SK-N-SH (cell line): ENCODE measurements around the gene LGR4. TPM values are rescaled to one million over a fixed set of nuclear protein-coding genes. Genes with fewer than 3 reads are reported as not detected.

Source experiments
- CTCF ChIA-PET: fragments of 300-600, 350-600 bp; formaldehyde crosslinking; extraction: SDS; loops from one replicate; lab custom pipeline; 2021; lab: Yijun Ruan, JAX
- POLR2A ChIA-PET: fragments of 350-600 bp; sonication (Branson Sonifier 250); formaldehyde crosslinking; extraction: SDS; loops from one replicate; lab custom pipeline; 2020; ENCODE audit warnings: antibody characterized with exemption, inconsistent platforms; lab: Yijun Ruan, JAX
- DNase-seq: peaks from one replicate; pipeline ENCODE4 v3.0.0; 2012
- H2AFZ ChIP-seq: fragments of 200-600 bp; sonication (generic); 2 replicates; pipeline ENCODE4 v1.8.1; 2016; ENCODE audit warnings: antibody characterized with exemption, mild to moderate bottlenecking, low read depth
- H3F3A ChIP-seq: fragments of 200-600 bp; sonication (generic); replicated peaks from 2 replicates; pipeline ENCODE3; 2016; ENCODE audit warnings: antibody characterized with exemption, mild to moderate bottlenecking; ENCODE audit not compliant: insufficient read depth
- H3K27ac ChIP-seq, 2 experiments: fragments of 200-500 bp in 1 of 2; fragments of 200-600 bp in 1 of 2; sonication (Bioruptor generic) in 1 of 2; sonication (generic), shearing (Covaris generic) in 1 of 2; 2 replicates each; pipeline versions ENCODE4 v1.5.1 to v1.6.1; 2014 to 2016; ENCODE audit warnings: low read depth in 2 of 2, inconsistent platforms in 1 of 2, low read length in 1 of 2, mild to moderate bottlenecking in 1 of 2, mixed read lengths in 1 of 2
- H3K27me3 ChIP-seq: fragments of 200-600 bp; sonication (generic), shearing (Covaris generic); 2 replicates; pipeline ENCODE4 v1.6.1; 2016; ENCODE audit warnings: mixed run types; ENCODE audit not compliant: insufficient read depth
- H3K36me3 ChIP-seq, 2 experiments: fragments of 200-500 bp in 1 of 2; fragments of 200-600 bp in 1 of 2; sonication (Bioruptor generic) in 1 of 2; sonication (generic) in 1 of 2; replicated peaks in 1 of 2; 2 replicates each; pipeline versions ENCODE3 to v1.5.1; 2014 to 2016; ENCODE audit warnings: low read length in 1 of 2, mild to moderate bottlenecking in 1 of 2; ENCODE audit not compliant: insufficient read depth in 2 of 2, control insufficient read depth in 1 of 2
- H3K4me1 ChIP-seq, 2 experiments: fragments of 200-500 bp in 1 of 2; fragments of 200-600 bp in 1 of 2; sonication (Bioruptor generic) in 1 of 2; sonication (generic), shearing (Covaris generic) in 1 of 2; 2 replicates each; pipeline versions ENCODE4 v1.5.1 to v1.6.1; 2014 to 2016; ENCODE audit warnings: low read depth in 1 of 2, low read length in 1 of 2, mixed run types in 1 of 2; ENCODE audit not compliant: insufficient read depth in 2 of 2, control insufficient read depth in 1 of 2
- H3K4me2 ChIP-seq: fragments of 200-600 bp; sonication (generic), shearing (Covaris generic); 2 replicates; pipeline ENCODE4 v1.6.1; 2017; ENCODE audit warnings: mixed run types
- H3K4me3 ChIP-seq, 2 experiments: fragments of 200-500 bp in 1 of 2; fragments of 200-600 bp in 1 of 2; sonication (Bioruptor generic) in 1 of 2; sonication (generic), shearing (Covaris generic) in 1 of 2; 2 replicates each; pipeline versions ENCODE4 v1.5.1 to v1.8.1; 2014 to 2016; ENCODE audit warnings: low read depth in 2 of 2, inconsistent platforms in 1 of 2, low read length in 1 of 2, mild to moderate bottlenecking in 1 of 2, mixed read lengths in 1 of 2, moderate library complexity in 1 of 2
- H3K79me2 ChIP-seq: fragments of 200-600 bp; sonication (generic); 2 replicates; pipeline ENCODE4 v1.8.1; 2017; ENCODE audit warnings: mild to moderate bottlenecking; ENCODE audit not compliant: insufficient read depth
- H3K9ac ChIP-seq: fragments of 200-600 bp; sonication (generic); 2 replicates; pipeline ENCODE4 v1.6.1; 2017; ENCODE audit warnings: mixed run types
- H3K9me2 ChIP-seq: fragments of 200-600 bp; sonication (generic); 2 replicates; pipeline ENCODE4 v1.6.1; 2017; ENCODE audit warnings: mixed run types
- H3K9me3 ChIP-seq: fragments of 200-600 bp; sonication (generic); 2 replicates; pipeline ENCODE4 v1.6.1; 2017; ENCODE audit warnings: mixed run types, mild to moderate bottlenecking, moderate library complexity
- H4K20me1 ChIP-seq: fragments of 200-600 bp; sonication (generic); 2 replicates; pipeline ENCODE4 v1.6.1; 2017; ENCODE audit warnings: mild to moderate bottlenecking, mixed run types; ENCODE audit not compliant: insufficient read depth
- CHD2 ChIP-seq: fragments of 150-350 bp; IDR thresholded peaks from 2 replicates; pipeline ENCODE4 v1.6.1; 2018; ENCODE audit warnings: low read length; ENCODE audit not compliant: partially characterized antibody
- CTCF ChIP-seq: fragments of 200-600 bp; sonication (generic); IDR thresholded peaks from 2 replicates; pipeline ENCODE4 v1.6.1; 2017; ENCODE audit warnings: antibody characterized with exemption, mild to moderate bottlenecking, moderate library complexity
- FOSL2 ChIP-seq: IDR thresholded peaks from 2 replicates; pipeline ENCODE4 v1.4.0; 2012; ENCODE audit warnings: low read depth, mild to moderate bottlenecking, moderate library complexity, borderline replicate concordance
- FOXM1 ChIP-seq: IDR thresholded peaks from 2 replicates; pipeline ENCODE4 v1.4.0; 2012; ENCODE audit warnings: low read depth, mild to moderate bottlenecking
- GABPA ChIP-seq: IDR thresholded peaks from 2 replicates; pipeline ENCODE4 v1.4.0; 2012; ENCODE audit warnings: low read depth, mild to moderate bottlenecking
- GATA2 ChIP-seq: sonication (generic); formaldehyde crosslinking; IDR thresholded peaks from 2 replicates; pipeline ENCODE4 v1.5.0; 2020; ENCODE audit warnings: mild to moderate bottlenecking, missing genetic modification reagents
- IRF3 ChIP-seq: fragments of 150-350 bp; IDR thresholded peaks from 2 replicates; pipeline ENCODE4 v1.6.1; 2016; ENCODE audit warnings: mild to moderate bottlenecking, low read depth, low read length
- JUND ChIP-seq: IDR thresholded peaks from 2 replicates; pipeline ENCODE4 v1.4.0; 2012
- MEF2A ChIP-seq: IDR thresholded peaks from 2 replicates; pipeline ENCODE4 v1.4.0; 2012; ENCODE audit warnings: low read depth, borderline replicate concordance
- PBX3 ChIP-seq: IDR thresholded peaks from 2 replicates; pipeline ENCODE4; 2012
- POLR2AphosphoS5 ChIP-seq: IDR thresholded peaks from 2 replicates; pipeline ENCODE4 v1.6.1; 2012; ENCODE audit warnings: low read depth, low read length
- RCOR1 ChIP-seq: fragments of 150-350 bp; IDR thresholded peaks from 2 replicates; pipeline ENCODE4 v1.6.1; 2017; ENCODE audit warnings: antibody characterized with exemption, low read length
- RFX5 ChIP-seq: IDR thresholded peaks from 2 replicates; pipeline ENCODE4 v1.6.1; 2012; ENCODE audit warnings: mild to moderate bottlenecking, improper control_type of control experiment, low read length
- RXRA ChIP-seq: IDR thresholded peaks from 2 replicates; pipeline ENCODE4 v1.4.0; 2012; ENCODE audit warnings: low read depth, mild to moderate bottlenecking, borderline replicate concordance
- SIN3A ChIP-seq: IDR thresholded peaks from 2 replicates; pipeline ENCODE4 v1.6.1; 2012; ENCODE audit warnings: low read depth, mild to moderate bottlenecking, low read length, moderate library complexity, borderline replicate concordance
- SMC3 ChIP-seq: IDR thresholded peaks from 2 replicates; pipeline ENCODE4 v1.6.1; 2012; ENCODE audit warnings: low read depth, low read length, improper control_type of control experiment
- TCF12 ChIP-seq: IDR thresholded peaks from 2 replicates; pipeline ENCODE4 v1.4.0; 2012
- TEAD4 ChIP-seq: IDR thresholded peaks from 2 replicates; pipeline ENCODE4 v1.4.0; 2012; ENCODE audit warnings: mild to moderate bottlenecking, borderline replicate concordance; ENCODE audit not compliant: insufficient read depth
- YY1 ChIP-seq: IDR thresholded peaks from 2 replicates; pipeline ENCODE4 v1.4.0; 2012; ENCODE audit warnings: low read depth, mild to moderate bottlenecking
- WGBS: methylation state at CpG from one replicate; pipeline ENCODE4 v1.1.6; 2017; ENCODE audit warnings: low lambda C conversion rate; 5-methylcytosine and 5-hydroxymethylcytosine counted together
- polyA plus RNA-seq, 3 experiments: library from polyadenylated mRNA; depleted of rRNA; stranded (reverse); fragments of >200 nt; gene quantifications; 2 replicates each; pipeline ENCODE4 v1.2.3, GENCODE V29; 2012
- TF ChIP-seq, protein P1 (sequence below): IDR thresholded peaks from 2 replicates; pipeline ENCODE4 v1.4.0; 2012; ENCODE audit warnings: low read depth, borderline replicate concordance

The LGR4 gene
- polyA plus RNA-seq, 1 of the 3 experiments (the other 2 are of a cell fraction) = 2.6 TPM

- H3K4me1 ChIP-seq = peaks cover 2 to 35% of the 10 kb centered on the region in 2 experiments
- no peaks in the 10 kb centered on the region for H3K27me3 ChIP-seq
- H3K4me2 ChIP-seq = peak overlapping the region; percentile 32
- no peak overlapping the region for H2AFZ ChIP-seq
- no peaks in the 10 kb centered on the region for H3K79me2 ChIP-seq
- POLR2A ChIA-PET = no interaction called here
- H3K36me3 ChIP-seq = no peaks in the 10 kb centered on the region
- H3K4me3 ChIP-seq = no peak overlapping the region
- no peak for TF ChIP-seq RXRA
- TF ChIP-seq TCF12 = peak; percentile 69
- peak; percentile 53; the same call in 1 of the 2 replicates for TF ChIP-seq FOSL2
- TF ChIP-seq FOXM1 = no peak
- TF ChIP-seq TEAD4 = 0 out of 2 replicates have a peak, but pooled peaks have one; percentile 33
- TF ChIP-seq SIN3A = 0 out of 2 replicates have a peak, but pooled peaks have one; percentile 62
- peak; percentile 80 for TF ChIP-seq PBX3
- peak; percentile 58 for TF ChIP-seq JUND
- H3K27ac ChIP-seq = peak overlapping the region; percentile 62 to 77
- H3K9me2 ChIP-seq = no peaks in the 10 kb centered on the region
- no peak for DNase-seq
- no peak overlapping the region for H3K9ac ChIP-seq
- CTCF ChIA-PET = interaction anchor here (0.8 kb wide), 1 partner anchor 12 kb away, joined by 3 read pairs; no protein-coding TSS in a partner anchor
- H3K9me3 ChIP-seq = no peaks in the 10 kb centered on the region
- H3F3A ChIP-seq = peaks cover 16% of the 10 kb centered on the region
- WGBS = 86% methylated on average over 4 of the region's 4 CpGs
- peaks cover 2% of the 10 kb centered on the region; the same call in 1 of the 2 replicates for H4K20me1 ChIP-seq
Measured at GRCh38 chr11:27392278-27393114, 80.1 kb downstream of the LGR4 start.

DNA sequence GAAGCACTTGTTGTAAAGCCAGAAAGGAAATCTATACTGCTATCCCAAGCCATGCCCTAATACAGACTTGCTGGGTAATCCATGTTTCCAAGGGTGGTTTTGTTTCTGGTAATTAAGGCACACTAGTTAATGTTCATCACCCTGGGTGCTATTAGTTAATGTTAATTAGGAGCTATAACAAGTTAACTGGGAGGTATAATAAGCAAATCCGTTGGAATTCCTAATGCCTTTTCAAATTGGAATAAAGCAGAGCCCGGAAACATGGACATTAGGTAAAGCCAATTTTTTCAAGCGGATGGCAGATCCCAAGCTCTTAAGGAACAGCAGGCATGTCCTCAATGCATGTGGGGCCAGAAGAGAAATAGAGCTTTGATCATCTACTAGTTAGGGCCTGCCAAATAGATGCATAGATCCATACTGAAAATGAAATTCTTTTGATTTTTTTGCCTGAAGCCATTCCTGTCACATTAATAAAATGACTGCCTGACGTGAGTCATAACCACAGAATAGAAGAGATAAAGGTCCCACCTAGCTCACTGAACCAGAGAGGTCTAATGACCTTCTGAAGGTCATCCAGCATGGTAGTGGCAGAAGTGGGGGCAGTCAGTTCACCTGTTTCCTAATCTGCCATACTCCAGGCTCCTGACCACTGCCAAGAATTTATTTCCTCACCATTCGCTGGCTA is 81.1 kb downstream of the LGR4 start:
- WGBS = 83% methylated on average over 5 of the region's 5 CpGs
- no peak overlapping the region for H3K4me2 ChIP-seq
- H3K4me1 ChIP-seq = peaks cover 2 to 27% of the 10 kb centered on the region in 2 experiments
- no peak for DNase-seq
- ChIA-PET CTCF (interaction anchor here (0.7 to 1.0 kb wide), 3 partner anchors 10 to 208 kb away, joined by 3 to 4 read pairs (median 3); no protein-coding TSS in a partner anchor), POLR2A (no interaction called here)
- H3K36me3 ChIP-seq = no peaks in the 10 kb centered on the region
- no peaks in the 10 kb centered on the region for H3K9me2 ChIP-seq
- H3K4me3 ChIP-seq = no peak overlapping the region
- no peak overlapping the region for H2AFZ ChIP-seq
- H3K9ac ChIP-seq = no peak overlapping the region
- H4K20me1 ChIP-seq = peaks cover 2% of the 10 kb centered on the region; the same call in 1 of the 2 replicates
- H3K9me3 ChIP-seq = no peaks in the 10 kb centered on the region
- H3F3A ChIP-seq = peaks cover 16% of the 10 kb centered on the region
- no peaks in the 10 kb centered on the region for H3K27me3 ChIP-seq
- H3K27ac ChIP-seq = peak overlapping the region in 1 of 2 experiments; percentile 77; a peak in 1 of 4 replicates
- H3K79me2 ChIP-seq = no peaks in the 10 kb centered on the region
- TF ChIP-seq GABPA (no peak), CTCF (no peak), JUND (peak; percentile 16; the same call in 1 of the 2 replicates), FOXM1 (no peak), GATA2 (CRISPR knock-in tag) (no peak), RCOR1 (no peak), CHD2 (no peak), RFX5 (no peak), YY1 (no peak), FOSL2 (0 out of 2 replicates have a peak, but pooled peaks have one; percentile 11), IRF3 (no peak), MEF2A (no peak), SMC3 (no peak), POLR2AphosphoS5 (no peak)
- TF ChIP-seq, protein P1, sequence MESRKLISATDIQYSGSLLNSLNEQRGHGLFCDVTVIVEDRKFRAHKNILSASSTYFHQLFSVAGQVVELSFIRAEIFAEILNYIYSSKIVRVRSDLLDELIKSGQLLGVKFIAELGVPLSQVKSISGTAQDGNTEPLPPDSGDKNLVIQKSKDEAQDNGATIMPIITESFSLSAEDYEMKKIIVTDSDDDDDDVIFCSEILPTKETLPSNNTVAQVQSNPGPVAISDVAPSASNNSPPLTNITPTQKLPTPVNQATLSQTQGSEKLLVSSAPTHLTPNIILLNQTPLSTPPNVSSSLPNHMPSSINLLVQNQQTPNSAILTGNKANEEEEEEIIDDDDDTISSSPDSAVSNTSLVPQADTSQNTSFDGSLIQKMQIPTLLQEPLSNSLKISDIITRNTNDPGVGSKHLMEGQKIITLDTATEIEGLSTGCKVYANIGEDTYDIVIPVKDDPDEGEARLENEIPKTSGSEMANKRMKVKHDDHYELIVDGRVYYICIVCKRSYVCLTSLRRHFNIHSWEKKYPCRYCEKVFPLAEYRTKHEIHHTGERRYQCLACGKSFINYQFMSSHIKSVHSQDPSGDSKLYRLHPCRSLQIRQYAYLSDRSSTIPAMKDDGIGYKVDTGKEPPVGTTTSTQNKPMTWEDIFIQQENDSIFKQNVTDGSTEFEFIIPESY = no peak
